Osteocyte (in vitro differentiated cells): Measurements from ENCODE around the gene SMIM13. TPM values are rescaled to one million over a fixed set of nuclear protein-coding genes. Genes with fewer than 3 reads are reported as not detected.
"Not testable (repeated sequence)": the region's sequence is repeated elsewhere in the genome, so short reads cannot be mapped to it uniquely, and the experiment has no call there.

Experiments used
- DNase-seq: peaks from one replicate; pipeline ENCODE4 v3.0.0; 2021; ENCODE audit warnings: mixed read lengths; ENCODE audit not compliant: unreplicated experiment; ENCODE audit errors: extremely low spot score
- H3K27ac Mint-ChIP-seq: one replicate; pipeline ENCODE4 v1.8.0; 2021; ENCODE audit warnings: mild to moderate bottlenecking, mixed read lengths; ENCODE audit not compliant: unreplicated experiment
- H3K27me3 Mint-ChIP-seq: one replicate; pipeline ENCODE4 v1.8.0; 2021; ENCODE audit warnings: mixed read lengths; ENCODE audit not compliant: unreplicated experiment
- H3K36me3 Mint-ChIP-seq: one replicate; pipeline ENCODE4 v1.8.0; 2021; ENCODE audit warnings: mixed read lengths; ENCODE audit not compliant: unreplicated experiment
- H3K4me1 Mint-ChIP-seq: one replicate; pipeline ENCODE4 v1.8.0; 2021; ENCODE audit warnings: mixed read lengths; ENCODE audit not compliant: unreplicated experiment
- H3K4me3 Mint-ChIP-seq: one replicate; pipeline ENCODE4 v1.8.0; 2021; ENCODE audit warnings: mild to moderate bottlenecking, moderate library complexity, mixed read lengths; ENCODE audit not compliant: unreplicated experiment
- H3K9me3 Mint-ChIP-seq: one replicate; pipeline ENCODE4 v1.8.0; 2021; ENCODE audit warnings: mixed read lengths; ENCODE audit not compliant: unreplicated experiment
- total RNA-seq: library from RNA; stranded (reverse); gene quantifications from 2 replicates; pipeline ENCODE4 v1.2.1, GENCODE V29; 2021
- TF ChIP-seq, protein P1 (sequence below): fragments of 200-600 bp; sonication (generic); IDR thresholded peaks from 2 replicates; pipeline ENCODE4 v1.5.0; 2021; ENCODE audit warnings: antibody characterized with exemption, mild to moderate bottlenecking, moderate library complexity

SMIM13 gene
- total RNA-seq, 1 donor from 2014 or later, result 19.6 TPM

DNA sequence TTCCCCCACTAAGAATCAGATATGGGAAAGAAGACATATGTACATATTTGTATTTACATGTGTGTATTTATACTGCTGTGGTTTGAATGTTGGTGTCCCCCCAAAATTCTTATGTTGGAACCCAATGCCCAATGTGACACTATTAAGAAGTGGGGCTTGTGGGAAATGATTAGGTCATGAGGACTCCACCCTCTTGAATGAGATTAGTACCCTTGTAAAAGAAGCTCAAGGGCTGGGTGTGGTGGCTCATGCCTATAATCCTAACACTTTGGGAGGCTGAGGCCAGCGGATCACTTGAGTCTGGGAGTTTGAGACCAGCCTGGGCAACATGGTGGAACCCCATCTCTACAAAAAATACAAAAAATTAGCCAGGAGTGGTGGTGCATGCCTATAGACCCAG lies 3.9 kb upstream of the SMIM13 start:
- no peak overlapping the region for H3K4me3 Mint-ChIP-seq
- H3K27me3 Mint-ChIP-seq, result no peaks in the 10 kb centered on the region

DNA sequence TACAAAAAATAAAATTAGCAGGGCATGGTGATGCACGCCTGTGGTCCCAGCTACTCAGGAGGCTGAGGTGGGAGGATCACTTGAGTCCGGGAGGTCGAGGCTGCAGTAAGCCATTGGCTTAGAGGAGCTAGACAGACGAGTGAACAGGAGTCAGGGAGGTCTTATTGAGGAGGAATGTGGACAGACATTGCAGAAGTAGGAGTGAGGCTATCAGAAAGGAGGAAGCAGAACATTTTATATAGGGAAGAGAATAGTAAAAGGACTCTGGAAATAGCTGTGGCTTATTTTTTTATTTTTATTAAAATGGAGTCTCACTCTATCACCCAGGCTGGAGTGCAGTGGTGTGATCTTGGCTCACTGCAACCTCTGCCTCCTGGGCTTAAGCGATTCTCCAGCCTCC lies 2.5 kb upstream of the SMIM13 start:
- peaks cover 30% of the 10 kb centered on the region for H3K4me1 Mint-ChIP-seq
- not testable (repeated sequence) for DNase-seq, H3K27ac Mint-ChIP-seq, H3K9me3 Mint-ChIP-seq, H3K4me3 Mint-ChIP-seq, H3K27me3 Mint-ChIP-seq, H3K36me3 Mint-ChIP-seq

More for the DNA sequence above, 3.9 kb upstream of the SMIM13 start:
- TF ChIP-seq, protein P1, sequence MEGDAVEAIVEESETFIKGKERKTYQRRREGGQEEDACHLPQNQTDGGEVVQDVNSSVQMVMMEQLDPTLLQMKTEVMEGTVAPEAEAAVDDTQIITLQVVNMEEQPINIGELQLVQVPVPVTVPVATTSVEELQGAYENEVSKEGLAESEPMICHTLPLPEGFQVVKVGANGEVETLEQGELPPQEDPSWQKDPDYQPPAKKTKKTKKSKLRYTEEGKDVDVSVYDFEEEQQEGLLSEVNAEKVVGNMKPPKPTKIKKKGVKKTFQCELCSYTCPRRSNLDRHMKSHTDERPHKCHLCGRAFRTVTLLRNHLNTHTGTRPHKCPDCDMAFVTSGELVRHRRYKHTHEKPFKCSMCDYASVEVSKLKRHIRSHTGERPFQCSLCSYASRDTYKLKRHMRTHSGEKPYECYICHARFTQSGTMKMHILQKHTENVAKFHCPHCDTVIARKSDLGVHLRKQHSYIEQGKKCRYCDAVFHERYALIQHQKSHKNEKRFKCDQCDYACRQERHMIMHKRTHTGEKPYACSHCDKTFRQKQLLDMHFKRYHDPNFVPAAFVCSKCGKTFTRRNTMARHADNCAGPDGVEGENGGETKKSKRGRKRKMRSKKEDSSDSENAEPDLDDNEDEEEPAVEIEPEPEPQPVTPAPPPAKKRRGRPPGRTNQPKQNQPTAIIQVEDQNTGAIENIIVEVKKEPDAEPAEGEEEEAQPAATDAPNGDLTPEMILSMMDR, result no peak
- Mint-ChIP-seq H3K9me3 (no peaks in the 10 kb centered on the region), H3K36me3 (no peaks in the 10 kb centered on the region), H3K27ac (no peak overlapping the region), H3K4me1 (peaks cover 20% of the 10 kb centered on the region)
- no peak for DNase-seq

DNA sequence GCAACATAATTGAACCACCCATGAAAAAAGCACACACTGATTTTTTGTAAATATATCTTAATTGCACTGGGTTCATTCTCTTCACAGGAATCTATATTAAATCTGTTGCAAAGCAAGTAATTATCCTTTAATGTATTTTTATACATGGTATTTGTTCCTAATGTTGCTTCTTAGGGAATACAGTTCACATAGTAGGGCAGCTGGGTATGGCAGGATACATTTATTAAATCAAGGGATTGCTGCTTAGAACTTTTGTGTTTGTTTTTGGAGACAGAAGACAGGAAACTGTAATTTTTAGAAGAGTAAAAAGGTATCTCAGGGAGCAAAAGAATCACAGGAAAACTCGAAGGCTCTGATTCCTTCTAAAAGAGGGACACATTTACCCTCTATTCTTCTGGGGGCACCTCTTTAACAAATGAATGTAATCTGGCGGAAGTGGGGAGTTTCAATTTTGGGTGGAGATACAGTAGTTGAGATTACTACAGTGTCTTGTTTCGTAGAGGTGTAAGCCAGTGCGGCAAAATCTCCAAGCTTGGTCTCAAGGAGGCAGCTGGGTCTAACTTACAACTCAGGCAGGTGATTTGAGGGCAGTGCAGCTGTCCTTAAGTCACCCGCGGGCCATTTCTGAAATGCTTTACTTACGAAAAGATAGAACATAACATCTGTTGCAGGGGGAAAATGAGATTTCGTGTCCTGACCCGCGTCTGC lies 812 bp upstream of the SMIM13 start:
- Mint-ChIP-seq H3K4me3 (peak overlapping the region; percentile 91), H3K27ac (peak overlapping the region; percentile 96), H3K9me3 (no peaks in the 10 kb centered on the region), H3K36me3 (no peaks in the 10 kb centered on the region), H3K27me3 (no peaks in the 10 kb centered on the region), H3K4me1 (peaks cover 29% of the 10 kb centered on the region)
- DNase-seq, result no peak
- TF ChIP-seq, protein P1, result no peak

DNA sequence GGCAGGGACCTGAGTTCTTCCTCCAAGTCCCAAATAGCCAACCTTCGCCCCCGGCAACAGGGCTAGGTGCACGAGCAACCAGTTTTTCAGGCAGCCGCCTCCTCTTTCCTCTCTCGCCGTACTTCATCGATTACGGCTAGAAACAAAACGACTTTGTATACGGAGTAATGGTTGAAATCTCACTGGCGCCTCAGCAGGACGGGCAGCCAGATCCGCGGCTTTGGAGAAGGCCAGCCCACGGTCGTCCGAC lies 333 bp upstream of the SMIM13 start:
- Mint-ChIP-seq H3K27me3 (no peaks in the 10 kb centered on the region), H3K27ac (peak overlapping the region; percentile 96), H3K36me3 (no peaks in the 10 kb centered on the region), H3K4me3 (peak overlapping the region; percentile 91), H3K4me1 (peaks cover 29% of the 10 kb centered on the region), H3K9me3 (no peaks in the 10 kb centered on the region)
- TF ChIP-seq, protein P1, result no peak
- DNase-seq, result no peak

DNA sequence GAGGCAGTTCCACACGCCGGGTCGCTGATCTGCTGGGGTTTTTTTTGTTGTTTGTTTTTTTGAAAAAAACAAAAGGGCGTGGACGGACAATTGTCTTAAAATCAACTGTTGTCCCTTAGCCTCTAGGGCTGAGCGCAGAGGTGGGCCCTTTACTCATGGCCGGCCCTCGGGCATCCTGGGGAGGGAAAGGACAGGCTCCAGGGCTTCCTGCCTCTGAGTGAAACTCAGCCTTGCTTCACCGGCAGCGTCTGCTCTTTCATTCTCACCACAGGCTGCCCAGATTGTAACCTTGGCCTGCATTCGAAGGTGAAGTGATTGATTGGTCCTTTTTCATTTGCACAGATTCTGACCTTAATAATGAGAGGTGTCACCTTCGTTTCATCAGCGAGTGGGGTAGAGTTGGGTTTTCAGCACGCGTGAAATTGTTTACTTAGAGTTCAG lies 797 bp downstream of the SMIM13 start:
- TF ChIP-seq, protein P1, result no peak
- Mint-ChIP-seq H3K27me3 (no peaks in the 10 kb centered on the region), H3K9me3 (no peaks in the 10 kb centered on the region), H3K27ac (peak overlapping the region; percentile 97), H3K4me3 (peak overlapping the region; percentile 90), H3K36me3 (peaks cover 1% of the 10 kb centered on the region), H3K4me1 (peaks cover 33% of the 10 kb centered on the region)
- no peak for DNase-seq
